Heart left ventricle (tissue), 16 donors: ENCODE measurements around the gene DLX5. TPM values are rescaled to one million over a fixed set of nuclear protein-coding genes. Genes with fewer than 3 reads are reported as not detected.

ENCODE experiments used
- ATAC-seq, 4 donors: fragments of 200-7000 bp; cut with Tn5 transposase; one replicate each; pipeline ENCODE4 v1.9.1; 2020 to 2022; ENCODE audit warnings: moderate library complexity in 4 of 4, mild to moderate bottlenecking in 3 of 4, moderate number of reproducible peaks in 1 of 4
- DNase-seq, 5 donors: peaks; one replicate each; pipeline ENCODE4 v3.0.0-alpha.2; 2020
- H3K27ac ChIP-seq, 12 donors: fragments of 200-600 bp; sonication (generic) in 4 of 12; one replicate each; pipeline versions ENCODE4 v1.5.0 to v1.8.0; 2016 to 2022; ENCODE audit warnings: mild to moderate bottlenecking in 2 of 12
- H3K27me3 ChIP-seq, 9 donors: fragments of 200-600 bp; sonication (generic) in 2 of 9; one replicate each; pipeline versions ENCODE4 v1.5.1 to v1.8.0; 2016 to 2022; ENCODE audit warnings: mild to moderate bottlenecking in 3 of 9
- H3K36me3 ChIP-seq, 9 donors: fragments of 200-600 bp; sonication (generic) in 2 of 9; one replicate each; pipeline versions ENCODE4 v1.5.0 to v1.8.0; 2018 to 2022; ENCODE audit warnings: mild to moderate bottlenecking in 2 of 9
- H3K4me1 ChIP-seq, 12 donors: fragments of 200-600 bp; sonication (generic) in 4 of 12; one replicate each; pipeline versions ENCODE4 v1.5.0 to v1.8.0; 2016 to 2022; ENCODE audit warnings: mild to moderate bottlenecking in 3 of 12
- H3K4me3 ChIP-seq, 12 donors: fragments of 200-600 bp; sonication (generic) in 4 of 12; one replicate each; pipeline versions ENCODE4 v1.5.0 to v1.8.0; 2017 to 2022; ENCODE audit warnings: mild to moderate bottlenecking in 9 of 12, moderate library complexity in 4 of 12
- H3K9me3 ChIP-seq, 12 donors: fragments of 200-600 bp; sonication (generic) in 4 of 12; one replicate each; pipeline versions ENCODE4 v1.5.0 to v1.8.0; 2016 to 2022; ENCODE audit warnings: mild to moderate bottlenecking in 1 of 12
- CTCF ChIP-seq, 12 donors: fragments of 200-600 bp; sonication (generic) in 4 of 12; IDR thresholded peaks; one replicate each; pipeline versions ENCODE4 v1.5.0 to v1.8.0; 2018 to 2022; ENCODE audit warnings: antibody characterized with exemption in 12 of 12, mild to moderate bottlenecking in 5 of 12
- POLR2A ChIP-seq, 2 donors: fragments of 450-650 bp; IDR thresholded peaks; one replicate each; pipeline ENCODE4 v1.6.1; 2017; ENCODE audit warnings: antibody characterized with exemption in 2 of 2, mild to moderate bottlenecking in 2 of 2, moderate library complexity in 2 of 2
- WGBS, 4 donors: extraction: QIAGEN DNeasy Blood & Tissue Kit in 2 of 4; methylation state at CpG; one replicate each; pipeline versions ENCODE4 v1.1.5 to v1.1.7; 2013 to 2018; 5-methylcytosine and 5-hydroxymethylcytosine counted together
- intact Hi-C, 10 donors: fragments of 100-400 bp; cut with DNase I; formaldehyde crosslinking; loops; one replicate each; pipeline versions ENCODE4 v1.11.1 to v1.14.2; 2022
- polyA plus RNA-seq, 2 donors: library from polyadenylated mRNA; stranded (reverse); fragments of 200-250 nt; gene quantifications; one replicate each; pipeline ENCODE4 v1.2.3, GENCODE V29; 2013
- total RNA-seq, 9 donors: library from RNA; depleted of rRNA in 2 of 9; stranded (reverse); fragments of >200 nt in 2 of 9; fragmentation: NEBNext Ultra II Directional in 3 of 9; extraction: Animal tissue kit (Norgen Biotek cat#: 25700) in 3 of 9; gene quantifications; one replicate each; pipeline versions ENCODE4 v1.1.0 to v1.2.4, GENCODE V29; 2016 to 2023
- donor health status: ischemic (EF 13 %, LVEDD 7.1; RV severe dilation, severe dysfunction).
- donor health status: healthy with polysubstance abuse.
- donor health status: DM: no; HTN: yes; CAD: no.
- donor health status: DM: no; HTN: no; CAD: no.
- donor health status: ischemic (EF 25% LVEDD 6.9; RV normal size, moderate dysfunction).
- donor health status: ischemic (EF 25% LVEDD 5.7; RV mildly dilated, moderate dysfunction).
- donor health status: healthy.
- donor health status: DM: yes; HTN: yes; CAD: no.
- donor health status: ischemic (EF 35%, LVEDD 5.7; RV mildly dilated, moderate dysfunction).
- donor health status: nonischemic (EF 11% LVEDD 7.7; RV severe dilation, severe dysfunction).
- donor health status: DM: yes; HTN: yes; CAD: no.
- donor health status: PGD.
- donor health status: ischemic (EF 29% LVEDD 5.4; RV normal size, mild dysfunction).
- donor health status: nonischemic (EF 23%, LVEDD 6.1; RV moderate dilation, normal function).

The DLX5 gene
- total and polyA plus RNA-seq, 11 donors: 0.08 to 0.27 (median 0.24) TPM; not detected in 7

- H3K4me1 ChIP-seq: peaks cover 0 to 8% (median 0%) of the 10 kb centered on the region in 12 donors
- H3K27ac ChIP-seq: no peak overlapping the region
- ATAC-seq (no peak), DNase-seq (no peak)
- H3K4me3 ChIP-seq: no peak overlapping the region
- intact Hi-C loops: no loop called here
- TF ChIP-seq POLR2A (IDR thresholded peaks at IDR 0.05) (no peak), CTCF (IDR thresholded peaks at IDR 0.05) (no peak)
- peaks cover 24 to 96% (median 60%) of the 10 kb centered on the region in 9 donors for H3K27me3 ChIP-seq
- H3K36me3 ChIP-seq: no peaks in the 10 kb centered on the region
- H3K9me3 ChIP-seq: no peaks in the 10 kb centered on the region
Measured at GRCh38 chr7:96987719-96988118, 36.9 kb downstream of the DLX5 start.

- Histone ChIP-seq H3K27ac (no peak overlapping the region), H3K9me3 (no peaks in the 10 kb centered on the region), H3K4me1 (peaks cover 0 to under 1% (median 0%) of the 10 kb centered on the region in 12 donors), H3K36me3 (no peaks in the 10 kb centered on the region), H3K27me3 (peaks cover 16 to 92% (median 52%) of the 10 kb centered on the region in 9 donors), H3K4me3 (no peak overlapping the region)
- TF ChIP-seq CTCF (IDR thresholded peaks at IDR 0.05) (no peak), POLR2A (IDR thresholded peaks at IDR 0.05) (no peak)
- intact Hi-C loops: no loop called here
- WGBS, 4 donors: 56 to 71% (median 61%) methylated on average over 1 of the region's 1 CpG
- DNase-seq (no peak), ATAC-seq (no peak)
Measured at GRCh38 chr7:96986901-96987300, 37.7 kb downstream of the DLX5 start.

- WGBS, 4 donors: 22 to 52% (median 34%) methylated on average over 1 of the region's 1 CpG
- DNase-seq (no peak), ATAC-seq (no peak)
- TF ChIP-seq CTCF (IDR thresholded peaks at IDR 0.05): no peak
- no peak for TF ChIP-seq POLR2A (IDR thresholded peaks at IDR 0.05)
- intact Hi-C loops: no loop called here
- Histone ChIP-seq H3K36me3 (no peaks in the 10 kb centered on the region), H3K4me1 (no peaks in the 10 kb centered on the region), H3K27me3 (peaks cover 14 to 84% (median 43%) of the 10 kb centered on the region in 9 donors), H3K27ac (no peak overlapping the region), H3K9me3 (no peaks in the 10 kb centered on the region), H3K4me3 (no peak overlapping the region)
Measured at GRCh38 chr7:96985992-96986391, 38.6 kb downstream of the DLX5 start.

- no peak for TF ChIP-seq CTCF (IDR thresholded peaks at IDR 0.05)
- TF ChIP-seq POLR2A (IDR thresholded peaks at IDR 0.05): no peak
- Histone ChIP-seq H3K9me3 (no peaks in the 10 kb centered on the region), H3K4me3 (no peak overlapping the region), H3K27me3 (peaks cover 0 to 62% (median 14%) of the 10 kb centered on the region in 9 donors), H3K27ac (no peak overlapping the region), H3K36me3 (no peaks in the 10 kb centered on the region), H3K4me1 (no peaks in the 10 kb centered on the region)
- DNase-seq (no peak), ATAC-seq (no peak)
- 89 to 97% (median 94%) methylated on average over 1 of the region's 1 CpG for WGBS, 4 donors
- intact Hi-C loops: no loop called here
Measured at GRCh38 chr7:96982586-96982985, 42.0 kb downstream of the DLX5 start.
